ENCODE measurements around the gene SYNJ2. TPM values are rescaled to one million over a fixed set of nuclear protein-coding genes. Genes with fewer than 3 reads are reported as not detected.

Gene SYNJ2
- total RNA-seq, 1 experiment from 2014 or later, result 24.5 TPM

DNA sequence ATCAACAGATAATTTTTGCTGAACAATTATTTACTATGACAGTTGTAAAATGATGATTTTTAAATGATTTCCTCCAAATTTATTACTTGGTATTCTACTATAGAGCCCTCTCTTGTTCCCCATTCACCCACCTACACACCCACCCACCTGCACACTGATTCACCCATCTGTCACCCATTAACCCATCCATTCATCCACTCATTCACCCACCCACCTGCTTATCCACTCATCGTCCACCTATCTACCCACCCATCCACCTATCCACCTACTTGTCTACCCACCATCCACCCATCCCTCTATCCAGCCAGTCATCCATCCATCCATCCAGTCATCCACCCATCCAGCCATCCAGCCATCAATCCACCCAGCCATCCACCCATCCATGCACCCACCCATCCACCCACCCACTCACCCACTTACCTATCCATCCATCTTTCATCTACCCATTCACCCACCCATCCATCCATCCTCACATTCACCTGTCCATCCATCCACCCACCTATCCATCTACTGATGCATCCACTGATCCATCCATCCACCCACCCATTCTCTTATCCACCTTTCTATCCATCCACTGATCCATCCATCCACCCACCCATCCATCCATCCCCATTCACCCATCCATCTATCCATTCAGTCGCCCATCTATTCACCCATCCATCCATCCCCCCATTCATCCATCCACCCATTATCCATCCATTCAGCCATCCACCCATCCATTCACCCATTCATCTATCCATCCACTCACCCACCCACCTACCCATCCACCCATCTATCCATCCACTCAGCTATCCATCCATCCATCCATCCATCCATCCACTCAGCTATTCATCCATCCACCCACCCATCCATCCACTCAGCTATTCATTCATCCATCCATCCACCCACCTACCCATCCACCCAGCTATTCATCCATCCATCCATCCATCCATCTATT lies 72.0 kb downstream of the SYNJ2 start:
- Histone ChIP-seq H3K4ac (ENCODE audit: low read depth, low read length) (no peak overlapping the region), H3K23ac (ENCODE audit: insufficient read length, low read depth, low read length) (no peak overlapping the region), H2BK12ac (ENCODE audit: insufficient read length, low read depth, low read length) (no peak overlapping the region), H3K9ac (ENCODE audit: extremely low read depth, insufficient read length, low read length) (no peak overlapping the region), H3K4me2 (ENCODE audit: insufficient read depth, insufficient read length, low read length) (no peak overlapping the region), H3T11ph (ENCODE audit: low read length) (no peak overlapping the region), H2BK15ac (ENCODE audit: low read depth, low read length) (no peak overlapping the region), H4K8ac (replicated peaks; ENCODE audit: insufficient read length, low read depth, low read length) (no peak overlapping the region), H3K27me3 (ENCODE audit: insufficient read depth, low read length) (no peaks in the 10 kb centered on the region), H3K4me1 (ENCODE audit: insufficient read depth, low read length) (no peaks in the 10 kb centered on the region), H2BK5ac (ENCODE audit: insufficient read length, low read length) (no peak overlapping the region), H2AFZ (ENCODE audit: low read length) (no peak overlapping the region), H3K9me3 (ENCODE audit: control insufficient read depth, low read depth, low read length) (no peaks in the 10 kb centered on the region), H3K23me2 (ENCODE audit: insufficient read length, low read depth, low read length, poor library complexity, severe bottlenecking) (no peaks in the 10 kb centered on the region), H3K18ac (ENCODE audit: insufficient read length, low read depth, low read length) (no peak overlapping the region), H4K91ac (ENCODE audit: insufficient read length, low read depth, low read length) (no peak overlapping the region), H4K20me1 (ENCODE audit: control insufficient read depth, insufficient read depth, insufficient read length) (no peaks in the 10 kb centered on the region), H2BK120ac (ENCODE audit: low read depth, low read length, poor library complexity, severe bottlenecking) (no peak overlapping the region), H2AK5ac (ENCODE audit: insufficient read length, low read length) (no peak overlapping the region), H4K5ac (ENCODE audit: insufficient read length, low read depth, low read length) (no peak overlapping the region), H3K27ac (ENCODE audit: insufficient read length, low read depth, low read length) (no peak overlapping the region), H2BK20ac (ENCODE audit: low read depth, low read length, poor library complexity, severe bottlenecking) (no peak overlapping the region), H3K14ac (ENCODE audit: insufficient read depth, low read length) (no peak overlapping the region), H3K79me2 (ENCODE audit: insufficient read depth, low read length) (no peaks in the 10 kb centered on the region), H3K79me1 (ENCODE audit: insufficient read depth, low read depth, low read length, poor library complexity, severe bottlenecking) (no peaks in the 10 kb centered on the region), H3K56ac (ENCODE audit: insufficient read length, low read depth, low read length) (no peak overlapping the region)
- H3K27me3 Mint-ChIP-seq (ENCODE audit: low read depth), result no peaks in the 10 kb centered on the region
- no peak for DNase-seq
- TF ChIP-seq, protein P1, sequence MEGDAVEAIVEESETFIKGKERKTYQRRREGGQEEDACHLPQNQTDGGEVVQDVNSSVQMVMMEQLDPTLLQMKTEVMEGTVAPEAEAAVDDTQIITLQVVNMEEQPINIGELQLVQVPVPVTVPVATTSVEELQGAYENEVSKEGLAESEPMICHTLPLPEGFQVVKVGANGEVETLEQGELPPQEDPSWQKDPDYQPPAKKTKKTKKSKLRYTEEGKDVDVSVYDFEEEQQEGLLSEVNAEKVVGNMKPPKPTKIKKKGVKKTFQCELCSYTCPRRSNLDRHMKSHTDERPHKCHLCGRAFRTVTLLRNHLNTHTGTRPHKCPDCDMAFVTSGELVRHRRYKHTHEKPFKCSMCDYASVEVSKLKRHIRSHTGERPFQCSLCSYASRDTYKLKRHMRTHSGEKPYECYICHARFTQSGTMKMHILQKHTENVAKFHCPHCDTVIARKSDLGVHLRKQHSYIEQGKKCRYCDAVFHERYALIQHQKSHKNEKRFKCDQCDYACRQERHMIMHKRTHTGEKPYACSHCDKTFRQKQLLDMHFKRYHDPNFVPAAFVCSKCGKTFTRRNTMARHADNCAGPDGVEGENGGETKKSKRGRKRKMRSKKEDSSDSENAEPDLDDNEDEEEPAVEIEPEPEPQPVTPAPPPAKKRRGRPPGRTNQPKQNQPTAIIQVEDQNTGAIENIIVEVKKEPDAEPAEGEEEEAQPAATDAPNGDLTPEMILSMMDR (conservative IDR thresholded peaks at IDR 0.05), result no peak
- no peaks in the 10 kb centered on the region; a peak in 1 of 7 replicates for H3K36me3 Mint-ChIP-seq (ENCODE audit: insufficient read depth in 1 of 3, low read depth in 3 of 3)
- peak overlapping the region in 1 of 2 experiments; percentile 1; a peak in 1 of 5 replicates for H3K4me3 Mint-ChIP-seq
- no peak overlapping the region for H3K27ac Mint-ChIP-seq
- no peaks in the 10 kb centered on the region for H3K9me3 Mint-ChIP-seq
- peaks cover 0 to 3% of the 10 kb centered on the region in 2 experiments; a peak in 2 of 4 replicates for H3K4me1 Mint-ChIP-seq
- no CpG with 5 or more reads among the region's 2 CpGs for WGBS (ENCODE audit: extremely low coverage, insufficient read length, low lambda C conversion rate)
